Dedifferentiated amniotic fluid mesenchymal stem cell (primary cell): ENCODE measurements around the gene MPC1.

Experiments used
- DNase-seq: peaks from one replicate; pipeline ENCODE4 v3.0.0-alpha.2; 2016; ENCODE audit errors: extremely low spot score

Gene MPC1

DNA sequence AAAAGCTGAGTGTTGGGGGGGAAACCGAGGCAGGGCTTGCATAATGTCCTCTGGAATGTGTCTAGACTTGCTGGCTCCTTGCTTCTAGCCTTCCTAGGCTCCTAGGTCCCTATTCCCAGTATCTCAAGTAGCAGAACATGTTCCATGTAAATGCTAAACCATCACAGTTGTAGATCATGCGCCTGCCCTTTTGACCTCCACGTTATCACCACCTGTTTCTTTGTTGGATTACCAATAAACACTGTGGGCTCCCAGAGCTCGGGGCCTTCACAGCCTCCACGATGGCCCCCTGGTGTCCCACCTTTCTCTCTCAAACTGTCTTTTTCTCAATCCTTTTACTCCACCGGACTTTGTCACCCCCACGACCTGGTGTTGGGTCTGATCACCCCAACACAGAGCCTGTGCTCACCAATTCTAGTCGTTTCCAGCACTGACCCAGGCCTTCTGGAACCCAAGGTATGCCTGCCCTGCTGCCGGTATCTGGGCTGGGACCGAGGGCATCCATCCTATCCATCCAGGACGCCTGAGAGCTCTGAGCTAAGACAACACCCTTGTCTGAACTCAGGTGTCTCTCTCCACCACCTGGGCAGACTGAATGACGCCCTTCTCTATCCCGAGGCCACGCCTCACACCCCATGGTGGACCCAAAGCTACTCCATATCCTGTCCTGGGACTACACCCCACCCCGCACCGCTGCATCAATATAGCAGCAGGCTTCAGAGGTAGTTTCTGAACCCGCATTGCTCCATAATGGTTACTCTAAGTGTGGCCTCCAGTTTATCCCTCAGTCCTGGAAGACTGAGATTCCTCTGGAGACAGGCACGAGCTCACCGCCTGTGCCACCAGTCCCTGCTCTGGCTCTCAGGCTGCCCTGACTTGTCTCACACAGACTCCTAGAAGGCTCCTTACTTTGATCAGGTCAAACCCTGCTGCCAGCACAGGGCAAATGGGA, 65.2 kb downstream of the MPC1 start:
- DNase-seq, result no peak

DNA sequence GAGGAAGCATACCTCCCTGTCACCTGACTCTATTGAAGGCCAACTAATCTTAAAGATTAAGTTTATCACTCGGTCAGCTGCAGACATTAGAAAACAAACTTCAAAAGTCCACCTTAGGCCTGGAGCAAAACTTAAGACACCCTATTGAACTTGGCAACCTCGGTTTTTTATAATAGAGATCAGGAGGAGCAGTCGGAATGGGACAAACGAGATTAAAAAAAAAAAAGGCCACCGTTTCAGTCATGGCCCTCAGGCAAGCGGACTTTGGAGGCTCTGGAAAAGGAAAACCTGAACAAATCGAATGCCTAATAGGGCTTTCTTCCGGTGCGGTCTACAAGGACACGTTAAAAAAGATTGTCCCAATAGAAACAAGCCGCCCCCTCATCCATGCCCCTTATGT, 67.3 kb downstream of the MPC1 start:
- DNase-seq, result no peak
